ENCODE data around the gene KIF3B.
"Not testable (repeated sequence)": the region's sequence is repeated elsewhere in the genome, so short reads cannot be mapped to it uniquely, and the experiment has no call there.

Gene KIF3B

DNA sequence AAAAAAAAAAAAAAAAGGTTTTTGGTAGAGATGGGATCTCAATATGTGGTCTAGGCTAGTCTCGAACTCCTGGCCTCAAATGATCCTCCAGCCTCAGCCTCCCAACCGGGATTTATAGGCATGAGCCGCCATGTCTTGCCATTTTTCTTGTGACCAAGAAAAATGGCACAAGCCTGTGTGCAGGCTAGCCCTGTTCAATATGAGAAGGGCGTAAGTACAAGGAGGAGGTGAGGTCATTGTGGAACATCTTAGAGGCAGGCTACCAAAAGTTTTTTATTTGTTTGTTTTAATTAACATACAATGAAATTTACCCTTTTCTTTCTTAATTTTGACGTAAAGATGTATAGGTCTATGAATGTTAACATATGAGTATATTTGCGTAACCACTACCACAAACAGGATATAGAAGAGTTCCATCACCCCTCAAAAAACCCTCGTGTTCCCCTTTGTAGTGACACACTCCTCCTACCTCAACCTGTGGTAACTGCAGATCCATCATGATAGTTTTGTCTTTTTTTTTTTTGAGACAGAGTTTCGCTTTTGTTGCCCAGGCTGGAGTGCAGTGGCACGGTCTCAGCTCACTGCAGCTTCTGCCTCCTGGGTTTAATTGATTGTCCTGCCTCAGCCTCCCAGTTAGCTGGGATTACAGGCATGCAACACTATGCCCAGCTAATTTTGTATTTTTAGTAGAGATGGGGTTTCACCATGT is 28.3 kb upstream of the KIF3B start:
- DNase-seq = no peak

DNA sequence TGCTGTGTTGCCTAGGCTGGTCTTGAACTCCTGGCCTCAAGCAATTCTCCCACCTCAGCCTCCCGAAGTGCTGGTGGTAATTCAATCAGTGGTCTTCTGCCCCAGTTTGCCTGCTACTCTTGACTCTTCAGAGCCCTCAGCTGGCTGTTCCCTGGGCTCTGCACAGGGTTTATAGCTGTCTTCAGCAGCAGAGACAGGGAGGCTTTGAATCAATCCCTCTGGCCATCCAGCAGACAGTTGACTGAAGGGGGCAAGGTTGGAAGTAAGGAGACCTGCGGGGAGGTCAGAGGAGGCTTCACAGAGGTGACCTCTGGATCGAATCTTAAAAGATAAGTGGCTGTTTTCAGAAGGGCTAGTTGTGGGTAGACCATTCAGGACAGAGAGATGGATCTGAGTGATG is 26.0 kb upstream of the KIF3B start:
- DNase-seq = no peak

DNA sequence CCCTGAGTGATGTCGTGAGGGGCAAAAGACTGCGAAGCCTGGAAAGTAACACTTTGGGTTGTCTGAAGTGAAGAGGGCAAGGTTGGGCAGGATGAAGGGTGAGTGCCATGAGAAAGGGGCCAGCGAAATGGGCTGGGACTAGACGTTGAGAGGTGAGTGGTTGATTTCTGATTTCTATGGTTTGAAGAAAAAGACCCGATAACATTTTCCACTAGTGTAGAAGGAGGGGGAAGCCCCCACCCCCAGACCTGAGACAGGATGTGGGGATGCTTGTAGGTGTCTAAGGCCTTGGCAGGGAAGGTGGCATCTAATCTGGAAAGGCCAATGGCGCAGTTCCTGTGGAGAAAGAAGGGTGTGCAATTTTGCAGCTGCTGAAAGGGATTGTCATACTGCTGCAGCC is 25.3 kb upstream of the KIF3B start:
- no peak for DNase-seq

DNA sequence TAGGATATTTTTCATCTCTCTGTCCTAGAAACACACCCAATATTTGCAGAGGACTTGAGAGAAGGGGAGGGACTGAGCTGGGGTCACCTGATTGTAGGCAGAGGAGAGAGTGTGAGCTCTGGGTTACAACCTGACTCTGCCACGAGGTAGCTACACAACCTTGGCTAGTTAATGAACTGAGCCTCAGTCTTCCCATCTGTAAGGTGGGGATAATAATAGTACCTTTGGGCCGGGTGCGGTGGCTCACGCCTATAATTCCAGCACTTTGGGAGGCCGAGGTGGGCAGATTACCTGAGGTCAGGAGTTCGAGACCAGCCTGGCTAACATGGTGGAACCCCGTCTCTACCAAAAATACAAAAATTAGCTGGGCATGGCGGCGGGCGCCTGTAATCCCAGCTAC is 16.5 kb upstream of the KIF3B start:
- not testable (repeated sequence) for DNase-seq

DNA sequence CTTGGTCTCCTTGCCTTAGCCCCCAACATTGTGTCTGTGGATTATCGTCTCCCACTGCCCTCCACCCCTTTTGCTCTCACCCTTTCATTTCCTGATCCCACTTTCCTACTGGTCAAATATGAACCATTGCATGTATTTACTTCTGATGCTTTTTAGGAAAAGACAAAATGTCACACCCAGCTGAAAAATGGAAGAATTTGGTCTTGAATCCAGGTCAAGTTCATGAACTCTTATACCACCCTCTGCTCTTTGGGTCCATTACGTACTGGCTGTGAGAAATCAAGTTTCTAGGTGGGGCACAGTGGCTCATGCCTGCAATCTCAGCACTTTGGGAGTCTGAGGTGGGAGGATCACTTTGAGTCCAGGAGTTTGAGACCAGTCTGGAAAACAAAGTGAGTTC is 15.8 kb upstream of the KIF3B start:
- DNase-seq = no peak

DNA sequence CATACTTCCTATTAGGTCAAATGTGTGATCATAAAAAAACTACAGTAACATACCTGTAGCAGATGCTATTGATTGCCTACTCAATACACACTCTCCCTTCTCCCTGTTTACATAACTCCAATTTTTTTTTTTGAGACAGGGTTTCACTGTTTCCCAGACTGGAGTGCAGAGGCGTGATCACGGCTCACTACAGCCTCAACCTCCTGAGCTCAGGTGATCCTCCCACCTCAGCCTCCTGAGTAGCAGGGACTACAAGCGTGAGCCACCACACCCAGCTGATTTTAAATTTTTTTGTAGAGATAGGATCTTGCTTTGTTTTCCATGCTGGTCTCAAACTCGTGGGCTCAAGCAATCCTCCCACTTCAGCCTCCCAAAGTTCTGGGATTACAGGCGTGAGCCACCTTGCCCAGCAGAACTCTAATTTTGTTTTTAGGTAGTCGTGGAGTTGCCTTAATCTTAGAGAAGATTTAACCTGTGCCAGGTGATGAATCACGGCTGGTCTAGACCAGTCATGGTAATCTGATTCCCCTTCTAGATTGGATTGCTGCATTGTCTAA is 14.0 kb upstream of the KIF3B start:
- peak; percentile 92 for DNase-seq

DNA sequence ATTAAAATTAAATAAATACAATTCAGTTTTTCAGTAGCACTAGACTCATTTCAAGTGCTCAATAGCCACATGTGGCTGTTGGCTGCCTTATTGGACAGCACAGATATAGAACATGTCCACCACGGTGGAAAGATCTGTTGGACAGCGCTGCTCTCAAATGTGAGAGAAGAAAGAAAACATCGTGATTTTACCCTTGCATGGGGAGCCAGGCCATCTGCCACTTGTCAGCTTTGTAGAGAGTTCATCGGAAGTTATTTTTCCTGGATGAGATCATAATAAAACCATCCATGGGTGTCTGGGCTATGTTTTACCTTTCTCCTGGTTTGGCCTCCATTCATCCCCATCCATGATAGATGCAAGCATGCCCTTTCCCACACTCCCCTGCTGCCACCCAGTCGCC is 5.8 kb upstream of the KIF3B start:
- peak; percentile 50 for DNase-seq

DNA sequence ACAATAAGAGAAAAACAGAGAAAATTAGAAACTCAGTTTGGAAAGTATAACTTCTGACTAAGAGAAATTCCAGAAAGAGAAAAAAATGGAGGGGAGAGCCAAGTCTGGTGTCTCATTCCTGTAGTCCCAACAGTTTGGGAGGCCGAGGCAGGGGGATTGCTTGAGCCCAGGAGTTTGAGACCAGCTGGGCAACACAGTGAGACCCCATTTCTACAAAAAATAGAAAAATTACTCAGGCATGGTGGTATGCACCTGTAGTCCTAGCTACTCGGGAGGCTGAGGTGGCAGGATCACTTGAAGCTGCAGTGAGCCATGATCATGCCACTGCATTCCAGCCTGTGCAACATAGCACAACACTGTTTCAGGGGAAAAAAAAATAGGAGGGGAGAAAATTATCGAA is 3.1 kb upstream of the KIF3B start:
- no peak for DNase-seq

DNA sequence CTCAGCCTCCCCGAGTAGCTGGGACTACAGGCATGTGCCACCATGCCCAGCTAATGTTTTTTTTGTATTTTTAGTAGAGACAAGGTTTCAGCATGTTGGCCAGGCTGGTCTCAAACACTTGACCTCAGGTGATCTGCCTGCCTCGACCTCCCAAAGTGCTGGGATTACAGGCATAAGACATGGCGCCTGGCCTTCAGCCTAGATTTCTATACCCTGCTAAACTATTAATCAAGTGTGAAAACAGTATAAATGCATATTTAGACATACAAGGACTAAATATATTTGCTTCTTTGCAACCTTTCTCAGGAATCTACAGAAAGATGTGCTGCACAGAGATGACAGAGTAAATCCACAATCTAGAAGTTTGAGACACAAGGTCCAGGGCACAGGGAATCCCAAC is 2.3 kb upstream of the KIF3B start:
- DNase-seq = not testable (repeated sequence)

DNA sequence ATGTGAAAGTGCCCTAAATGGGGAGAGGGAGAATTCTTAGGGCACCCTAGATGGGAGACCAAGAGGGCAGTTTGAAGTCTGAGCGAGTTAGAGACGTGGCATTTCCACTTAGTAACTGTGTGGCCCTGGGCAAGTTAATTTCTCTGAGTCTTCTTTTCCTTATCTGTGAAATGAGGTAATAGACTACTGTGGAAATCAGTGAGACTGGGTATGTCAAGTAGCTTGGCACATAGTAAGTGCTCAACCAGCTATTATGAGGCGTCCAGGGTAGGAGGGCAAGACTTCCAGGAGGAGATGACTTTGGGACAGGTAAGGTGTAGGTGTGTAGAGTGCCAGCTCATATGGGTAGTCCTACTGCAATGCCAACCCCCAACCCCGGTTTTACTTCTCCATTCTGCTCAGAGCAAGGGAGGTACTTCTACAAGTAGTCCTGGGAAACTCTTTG is 770 bp downstream of the KIF3B start:
- no peak for DNase-seq

DNA sequence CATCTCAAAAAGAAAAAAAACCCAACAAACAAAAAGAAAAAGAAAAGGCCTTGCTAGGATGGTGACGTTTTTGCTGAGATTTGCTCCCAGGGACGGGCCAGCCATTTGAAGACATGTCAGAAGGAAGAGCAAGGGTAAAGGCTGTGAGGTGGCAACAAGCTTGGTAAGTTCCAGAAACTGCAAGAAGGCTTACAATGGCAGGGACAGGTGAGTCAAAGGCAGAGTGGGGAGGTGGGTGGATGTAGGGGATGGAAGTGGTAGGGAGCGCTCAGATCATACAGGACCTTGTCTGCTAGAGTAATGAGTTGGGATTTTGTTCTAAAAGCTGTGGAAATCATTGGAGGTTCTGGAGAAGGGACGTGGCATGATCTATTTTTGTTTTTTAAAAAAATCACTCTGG is 4.3 kb downstream of the KIF3B start:
- DNase-seq = no peak

DNA sequence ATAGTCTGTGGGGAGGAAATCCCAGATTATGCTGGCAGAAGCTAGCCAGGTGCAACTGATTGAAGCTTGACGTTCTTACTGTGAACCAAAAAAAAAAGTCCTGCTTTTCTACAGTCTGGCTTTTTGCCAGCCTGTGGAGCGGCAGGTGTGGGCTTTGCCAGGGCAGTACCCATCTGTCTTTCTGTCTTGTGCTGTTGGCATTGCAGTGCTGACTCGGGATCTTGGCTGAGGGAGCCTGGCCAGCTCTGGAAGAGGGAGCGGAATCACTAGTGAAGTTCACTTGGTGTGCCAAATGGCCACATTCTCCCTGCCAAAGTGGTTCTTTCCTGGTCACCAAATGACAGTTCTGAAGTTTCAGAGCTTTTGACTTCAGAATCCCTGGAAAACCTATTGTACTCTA is 5.0 kb downstream of the KIF3B start:
- DNase-seq = peak; percentile 97

DNA sequence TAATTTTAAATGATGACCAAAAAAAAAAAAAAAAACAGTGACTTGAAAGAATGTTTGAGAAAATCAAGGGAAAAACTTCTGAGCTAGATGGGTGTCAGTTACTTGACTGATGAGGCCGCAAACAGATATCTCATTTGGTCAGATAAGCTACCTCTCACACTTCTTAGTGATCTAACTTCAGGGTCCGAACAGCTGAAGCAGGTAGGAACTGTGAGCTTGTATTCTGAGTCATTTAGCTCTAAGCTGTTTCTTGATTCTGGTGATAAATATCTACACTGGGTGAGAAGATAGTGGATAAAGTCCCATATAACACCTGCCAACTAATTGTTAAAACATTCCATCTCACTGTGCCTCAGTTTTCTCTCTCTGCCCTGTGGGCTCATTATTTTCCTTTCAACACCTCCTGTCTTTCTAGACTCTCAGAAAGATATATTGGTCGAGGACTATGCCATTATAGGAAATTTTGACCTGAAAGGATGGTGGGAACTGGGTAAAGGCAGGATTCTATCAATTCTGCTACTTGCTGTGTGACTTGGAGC is 7.7 kb downstream of the KIF3B start:
- no peak for DNase-seq

DNA sequence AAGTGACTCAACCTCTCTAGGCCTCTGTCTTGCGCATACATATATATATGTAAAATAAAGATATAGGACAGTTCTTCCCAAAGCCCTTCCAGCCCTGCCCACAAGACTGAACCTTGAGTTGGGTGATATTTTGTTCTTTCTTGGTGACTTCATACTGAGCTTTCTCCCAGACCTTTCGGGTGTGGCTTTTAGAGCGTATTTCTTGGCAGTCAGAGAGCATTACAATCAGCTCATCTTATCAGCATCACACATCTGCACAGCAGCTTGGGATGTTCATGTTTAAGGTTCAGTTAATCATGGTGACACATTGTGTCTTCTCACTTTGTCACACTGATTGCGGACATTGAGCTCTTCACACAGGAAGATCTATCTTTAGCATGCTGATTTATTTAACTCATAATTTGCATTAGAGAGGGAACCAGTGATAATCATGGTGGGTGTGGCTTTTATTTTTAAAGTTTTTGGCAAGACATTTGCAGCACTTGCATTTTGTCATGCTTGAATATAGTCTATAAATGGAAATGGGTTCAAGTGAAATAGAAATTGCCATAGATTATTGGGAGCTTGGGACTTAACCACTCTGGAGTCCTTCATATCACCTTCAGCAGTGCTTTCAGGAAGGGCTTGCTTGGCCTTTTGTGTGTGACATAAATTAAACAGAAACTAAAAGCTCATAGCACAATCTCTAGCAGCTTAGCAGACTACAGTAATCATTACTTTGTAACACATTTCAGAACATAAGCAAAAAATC is 8.3 kb downstream of the KIF3B start:
- peak; percentile 23 for DNase-seq

DNA sequence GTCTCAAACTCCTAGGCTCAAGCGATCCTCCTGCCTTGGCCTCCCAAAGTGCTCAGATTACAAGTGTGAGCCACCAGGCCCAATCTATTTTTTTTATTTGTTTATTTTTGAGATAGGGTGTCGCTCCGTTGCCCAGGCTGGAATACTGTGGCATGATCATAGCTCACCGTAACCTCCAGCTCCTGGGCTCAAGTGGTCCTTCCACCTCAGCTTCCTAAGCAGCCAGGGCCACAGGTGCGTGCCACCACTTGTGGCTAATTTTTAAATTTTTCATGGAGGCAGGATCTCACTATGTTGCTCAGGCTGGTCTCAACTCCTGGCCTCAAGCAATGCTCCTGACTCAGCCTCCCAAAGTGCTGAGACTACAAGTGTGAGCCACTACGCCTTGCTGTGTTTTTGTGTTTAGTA is 9.8 kb downstream of the KIF3B start:
- DNase-seq = no peak

DNA sequence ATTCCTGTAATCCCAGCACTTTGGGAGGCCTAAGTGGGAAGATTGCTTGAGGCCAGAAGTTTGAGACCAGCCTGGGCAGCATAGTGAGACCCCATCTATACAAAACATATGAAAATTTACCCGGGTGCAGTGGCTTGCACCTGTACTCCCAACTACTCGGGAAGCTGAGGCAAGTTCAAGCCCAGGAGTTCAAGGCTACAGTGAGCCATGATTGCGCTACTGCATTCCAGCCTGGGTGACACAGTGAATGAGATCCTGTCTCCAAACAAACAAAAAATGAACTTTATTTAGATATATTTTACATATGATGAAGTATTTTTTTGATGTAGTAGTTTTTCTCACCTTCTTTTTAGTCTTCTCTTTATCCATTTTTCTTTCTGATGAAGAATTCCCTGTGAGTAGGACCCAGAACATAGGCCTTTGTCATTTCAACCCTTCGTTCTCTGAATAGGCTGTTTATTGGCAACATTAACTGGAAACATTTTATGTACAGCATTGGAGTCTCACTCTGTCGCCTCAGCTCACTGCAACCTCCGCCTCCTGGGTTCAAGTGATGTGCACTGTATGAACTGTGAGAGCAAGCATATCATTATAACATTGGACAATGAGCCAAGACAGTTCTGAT is 10.9 kb downstream of the KIF3B start:
- no peak for DNase-seq

DNA sequence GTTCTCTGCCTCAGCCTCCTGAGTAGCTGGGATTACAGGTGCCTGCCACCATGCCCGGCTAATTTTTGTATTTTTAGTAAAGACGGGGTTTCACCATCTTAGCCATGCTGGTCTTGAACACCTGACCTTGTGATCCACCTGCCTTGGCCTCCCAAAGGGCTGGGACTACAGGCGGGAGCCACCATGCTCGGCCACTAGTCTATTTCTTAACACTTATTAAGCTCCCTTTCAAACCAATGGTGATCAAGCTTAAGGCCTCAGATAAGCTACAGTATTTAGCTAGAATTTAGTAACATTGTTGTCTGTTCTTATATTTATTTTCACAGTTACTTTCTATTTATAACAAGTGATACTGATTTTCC is 11.8 kb downstream of the KIF3B start:
- DNase-seq = not testable (repeated sequence)

DNA sequence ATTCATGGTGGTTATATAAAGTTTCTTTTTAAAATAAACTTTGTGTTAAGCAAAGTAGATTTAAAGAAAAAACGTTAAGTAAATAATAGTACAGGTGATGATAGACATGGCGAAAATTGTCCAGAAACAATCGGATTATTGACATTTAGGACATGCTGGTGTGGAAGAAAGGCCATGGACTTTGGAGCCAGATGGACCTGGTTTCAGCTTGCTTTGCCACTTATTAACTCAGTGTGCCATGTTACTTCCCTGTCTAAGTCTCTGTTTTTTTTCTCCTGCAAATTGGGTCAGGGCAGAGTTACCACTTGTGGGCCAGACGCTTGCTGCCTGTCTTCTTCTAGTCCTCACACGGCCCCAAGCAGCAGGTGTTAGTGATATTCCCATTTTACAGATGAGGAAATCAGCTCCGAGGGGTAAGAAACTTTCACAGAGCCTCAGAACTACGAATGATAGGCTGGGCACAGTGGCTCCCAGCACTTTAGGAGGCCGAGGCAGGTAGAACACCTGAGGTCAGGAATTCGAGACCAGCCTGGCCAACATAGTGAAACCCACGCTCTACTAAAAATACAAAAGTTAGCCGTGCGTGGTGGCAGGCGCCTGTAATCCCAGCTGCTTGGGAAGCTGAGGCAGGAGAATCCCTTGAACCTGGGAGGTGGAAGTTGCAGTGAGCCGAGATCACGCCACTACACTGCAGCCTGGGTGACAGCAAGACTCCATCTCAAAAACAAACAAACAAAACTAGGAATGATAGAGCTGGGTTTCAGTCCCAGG is 12.4 kb downstream of the KIF3B start:
- no peak for DNase-seq

DNA sequence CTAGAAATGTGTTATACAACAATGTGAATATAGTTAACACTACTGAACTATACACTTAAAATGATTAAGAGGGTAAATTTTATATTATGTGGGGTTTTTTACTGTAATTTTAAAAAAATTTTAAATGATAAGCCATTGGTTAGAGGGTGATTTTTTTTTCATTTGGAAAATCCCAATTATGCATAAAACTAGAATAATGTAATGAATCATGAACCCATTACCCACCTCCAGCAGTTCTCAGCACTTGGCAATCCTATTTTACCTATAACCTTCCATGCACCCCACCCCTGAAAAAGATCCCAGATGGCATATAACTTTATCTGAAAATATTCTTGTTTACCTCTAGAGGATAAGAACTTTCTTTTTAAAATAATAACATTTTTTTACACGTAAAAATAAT is 13.7 kb downstream of the KIF3B start:
- DNase-seq = no peak

DNA sequence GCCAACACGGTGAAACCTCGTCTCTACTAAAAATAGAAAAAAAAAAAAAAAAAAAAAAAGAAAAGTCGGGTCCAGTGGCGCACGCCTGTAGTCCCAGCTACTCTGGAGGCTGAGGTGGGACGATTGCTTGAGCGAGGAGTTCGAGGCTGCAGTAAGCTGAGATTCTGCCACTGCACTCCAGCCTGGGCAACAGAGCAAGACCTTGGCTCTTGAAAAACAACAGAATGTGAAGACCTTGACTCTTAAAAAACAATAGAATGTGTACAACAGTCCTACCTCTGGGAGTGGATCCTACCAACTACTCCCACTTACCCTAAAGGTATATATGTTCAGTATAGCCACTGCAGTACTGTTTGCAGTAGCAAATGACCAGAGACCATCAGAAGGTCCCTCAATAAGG is 15.1 kb downstream of the KIF3B start:
- no peak for DNase-seq

DNA sequence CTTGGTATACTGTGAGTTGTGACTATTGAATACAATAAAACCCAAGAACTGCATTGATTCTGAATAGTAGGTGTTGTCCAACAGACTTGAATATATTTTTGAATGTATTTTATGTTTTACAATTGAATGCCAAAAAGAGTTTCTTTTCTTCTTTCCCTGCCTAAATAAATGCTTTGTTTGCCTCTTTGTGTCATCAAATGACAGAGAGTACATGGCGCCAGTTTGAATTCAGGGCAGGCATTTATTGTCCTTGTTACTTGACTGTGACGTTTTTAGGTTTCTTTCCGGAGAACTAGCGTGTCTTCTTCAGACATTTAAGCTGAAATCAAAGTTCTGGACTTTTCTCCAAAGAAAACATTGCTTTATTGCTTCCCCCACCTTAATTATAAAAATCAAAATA is 16.6 kb downstream of the KIF3B start:
- no peak for DNase-seq

DNA sequence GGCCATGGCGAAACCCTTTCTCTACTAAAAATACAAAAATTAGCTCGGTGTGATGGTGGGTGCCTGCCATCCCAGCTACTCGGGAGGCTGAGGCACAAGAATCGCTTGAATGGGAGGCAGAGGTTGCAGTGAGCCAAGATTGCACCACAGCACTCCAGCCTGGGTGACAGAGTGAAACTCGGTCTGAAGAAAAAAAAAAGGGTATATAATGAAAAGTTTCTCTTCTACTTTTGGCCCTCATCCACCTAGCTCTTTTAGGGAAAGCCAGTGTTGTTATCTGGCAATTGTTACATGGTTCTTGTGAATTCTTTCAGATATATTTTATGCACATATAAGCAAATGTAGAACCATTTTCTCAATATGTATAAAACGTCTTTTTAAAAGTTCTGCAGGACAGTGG is 19.0 kb downstream of the KIF3B start:
- no peak for DNase-seq

Data from NCI-H2171 treated with DMSO at 0.1 percent for 48 hours (cell line).